HepG2 (cell line): Measurements from ENCODE around the gene CYTH2. TPM values are rescaled to one million over a fixed set of nuclear protein-coding genes. Genes with fewer than 3 reads are reported as not detected.

Experiments
- ATAC-seq: fragments of 200-7000 bp; cut with Tn5 transposase; 3 replicates; pipeline ENCODE4 v1.9.1; 2020; ENCODE audit warnings: mild to moderate bottlenecking, moderate library complexity
- BruUV-seq: library from RNA; stranded (reverse); fragments of 400-500 nt; replicated peaks from 2 replicates; lab custom pipeline; 2021; lab: Mats Ljungman, UMichigan
- CTCF ChIA-PET: fragments of 300-600 bp; formaldehyde crosslinking; extraction: SDS; loops from one replicate; lab custom pipeline; 2021; ENCODE audit warnings: low total read pairs, inconsistent platforms, low intra/inter-chr PET ratio; lab: Yijun Ruan, JAX
- POLR2A ChIA-PET: fragments of 350-600 bp; sonication (Branson Sonifier 250); formaldehyde crosslinking; loops from one replicate; lab custom pipeline; 2020; ENCODE audit warnings: antibody characterized with exemption, inconsistent platforms; lab: Yijun Ruan, JAX
- DNase-seq: peaks from one replicate; pipeline ENCODE4 v3.0.0-alpha.2; 2015; ENCODE audit warnings: low spot score
- FAIRE-seq: peaks from 3 replicates; lab custom pipeline; 2011; peaks lifted over from hg19 to GRCh38; lab: Jason Lieb, UNC
- H2AFZ ChIP-seq: one replicate; pipeline ENCODE4 v1.6.1; 2011; ENCODE audit warnings: low read length, inconsistent platforms
- H3K27ac ChIP-seq: fragments of 300-600 bp; 3 replicates; pipeline ENCODE4 v1.8.0; 2011; ENCODE audit warnings: mixed run types, mild to moderate bottlenecking, mixed read lengths, low read length, inconsistent platforms; ENCODE audit not compliant: insufficient read depth; ENCODE audit errors: extremely low read length
- H3K27me3 ChIP-seq, 2 experiments: fragments of 200-600 bp in 1 of 2; 2 replicates in 1 of 2; 3 replicates in 1 of 2; pipeline versions ENCODE4 v1.6.0 to v1.8.0; 2011; ENCODE audit warnings: low read length in 2 of 2, mild to moderate bottlenecking in 2 of 2, moderate library complexity in 2 of 2, inconsistent platforms in 1 of 2; ENCODE audit not compliant: insufficient read depth in 2 of 2, control insufficient read depth in 1 of 2
- H3K36me3 ChIP-seq, 2 experiments: fragments of 200-600 bp in 1 of 2; replicated peaks in 1 of 2; 2 replicates in 1 of 2; 3 replicates in 1 of 2; pipeline versions ENCODE4 v1.5.1 to v1.8.0; 2011; ENCODE audit warnings: low read length in 2 of 2, inconsistent platforms in 1 of 2; ENCODE audit not compliant: insufficient read depth in 2 of 2, control insufficient read depth in 1 of 2
- H3K4me1 ChIP-seq: 2 replicates; pipeline ENCODE4 v1.5.1; 2012; ENCODE audit warnings: low read length, inconsistent platforms; ENCODE audit not compliant: insufficient read depth
- H3K4me2 ChIP-seq: 2 replicates; pipeline ENCODE4 v1.6.0; 2011; ENCODE audit warnings: low read depth, low read length, inconsistent platforms
- H3K4me3 ChIP-seq, 3 experiments: fragments of 200-600 bp in 1 of 3; sonication (generic), shearing (Covaris generic) in 1 of 3; replicated peaks in 1 of 3; 2 replicates each; pipeline ENCODE4 v1.5.1; 2011 to 2016; ENCODE audit warnings: low read length in 3 of 3, inconsistent platforms in 2 of 3, low read depth in 2 of 3, mild to moderate bottlenecking in 2 of 3, control low read depth in 1 of 3, mixed read lengths in 1 of 3; ENCODE audit not compliant: insufficient read depth in 1 of 3
- H3K79me2 ChIP-seq: one replicate; pipeline ENCODE4 v1.6.1; 2011; ENCODE audit warnings: low read length, inconsistent platforms; ENCODE audit not compliant: insufficient read depth
- H3K9ac ChIP-seq: 2 replicates; pipeline ENCODE4 v1.6.0; 2011; ENCODE audit warnings: mild to moderate bottlenecking, low read depth, low read length, inconsistent platforms; ENCODE audit not compliant: insufficient read depth
- H3K9me3 ChIP-seq: 2 replicates; pipeline ENCODE4 v1.5.1; 2012; ENCODE audit warnings: mild to moderate bottlenecking, low read length
- H4K20me1 ChIP-seq: 2 replicates; pipeline ENCODE4 v1.6.0; 2011; ENCODE audit warnings: inconsistent platforms, mild to moderate bottlenecking, low read length, moderate library complexity; ENCODE audit not compliant: insufficient read depth
- AGO2 ChIP-seq: fragments of 200-400 bp; formaldehyde crosslinking; optimal IDR thresholded peaks from 2 replicates; pipeline ENCODE3; 2017; ENCODE audit warnings: mild to moderate bottlenecking, low read depth, low read length, moderate library complexity
- ESRRA ChIP-seq: sonication (generic); formaldehyde crosslinking; IDR thresholded peaks from 2 replicates; pipeline ENCODE4 v1.5.1; 2020; ENCODE audit warnings: mild to moderate bottlenecking, low read depth, missing genetic modification reagents
- PHF20 ChIP-seq: sonication (generic); formaldehyde crosslinking; IDR thresholded peaks from 2 replicates; pipeline ENCODE4 v1.5.0; 2020; ENCODE audit warnings: mild to moderate bottlenecking, missing genetic modification reagents
- POLR2A ChIP-seq, 2 experiments: IDR thresholded peaks; 2 replicates each; pipeline ENCODE4 v1.6.1; 2011; ENCODE audit warnings: low read depth in 2 of 2, low read length in 2 of 2, mild to moderate bottlenecking in 1 of 2, moderate library complexity in 1 of 2; ENCODE audit not compliant: insufficient read depth in 1 of 2
- POLR2G ChIP-seq: fragments of 200-400 bp; formaldehyde crosslinking; IDR thresholded peaks from 2 replicates; pipeline ENCODE4 v1.6.1; 2018; ENCODE audit warnings: mild to moderate bottlenecking, low read depth, low read length, moderate library complexity
- SNAPC2 ChIP-seq: sonication (generic); formaldehyde crosslinking; IDR thresholded peaks from 2 replicates; pipeline ENCODE4 v1.8.1; 2022; ENCODE audit warnings: mild to moderate bottlenecking, missing genetic modification reagents
- ZNF10 ChIP-seq: sonication (generic); formaldehyde crosslinking; IDR thresholded peaks from 2 replicates; pipeline ENCODE4 v1.4.0; 2020; ENCODE audit warnings: mild to moderate bottlenecking, low read depth, missing genetic modification reagents, borderline replicate concordance
- ZNF460 ChIP-seq: sonication (generic); formaldehyde crosslinking; IDR thresholded peaks from 2 replicates; pipeline ENCODE4 v1.5.1; 2020; ENCODE audit warnings: missing genetic modification reagents, mild to moderate bottlenecking, borderline replicate concordance
- WGBS: methylation state at CpG from one replicate; pipeline ENCODE4 v1.1.6; 2017; ENCODE audit warnings: low lambda C conversion rate; 5-methylcytosine and 5-hydroxymethylcytosine counted together
- in situ Hi-C: cut with HindIII; loops from 2 replicates; pipeline ENCODE4 v1.10.0; 2017; ENCODE audit warnings: low pct_unique_long_range_greater_than_20kb; ENCODE audit not compliant: extremely low pct_ligation_motif_present
- intact Hi-C: fragments of 100-400 bp; cut with micrococcal nuclease; formaldehyde crosslinking; loops from one replicate; pipeline ENCODE4 v1.10.0; 2022; ENCODE audit not compliant: unreplicated experiment
- polyA plus RNA-seq, 8 experiments: library from polyadenylated mRNA; depleted of rRNA in 3 of 8; stranded (reverse) in 7 of 8; unstranded in 1 of 8; fragments of >200 nt; fragmentation: Illumina TruSeq in 4 of 8; extraction: Trizol in 4 of 8; gene quantifications; 2 replicates each; pipeline versions ENCODE4 v1.2.1 to v1.2.3, GENCODE V29; 2011 to 2016; ENCODE audit warnings: low read depth in 4 of 8, missing spikeins in 1 of 8, mixed read lengths in 1 of 8; ENCODE audit not compliant: insufficient read depth in 1 of 8
- total RNA-seq, 5 experiments: library from RNA; depleted of rRNA; stranded (reverse); fragments of >200 nt; fragmentation: Illumina TruSeq; extraction: Trizol; gene quantifications; 2 replicates each; pipeline ENCODE4 v1.2.3, GENCODE V29; 2016; ENCODE audit warnings: low read depth in 1 of 5
- TF ChIP-seq, protein P1 (sequence below): sonication (generic); formaldehyde crosslinking; IDR thresholded peaks from 2 replicates; pipeline ENCODE4 v1.4.0; 2020; ENCODE audit warnings: mild to moderate bottlenecking, missing genetic modification reagents
- TF ChIP-seq, protein P2 (sequence below): sonication (generic); formaldehyde crosslinking; IDR thresholded peaks from 2 replicates; pipeline ENCODE4 v1.4.0; 2020; ENCODE audit warnings: mild to moderate bottlenecking, missing genetic modification reagents

Gene CYTH2
- total and polyA plus RNA-seq, 2 of the 13 experiments (the other 11 are each of a cell fraction or from before 2014, with no cell fraction given): 16.5 to 39.3 TPM

DNA sequence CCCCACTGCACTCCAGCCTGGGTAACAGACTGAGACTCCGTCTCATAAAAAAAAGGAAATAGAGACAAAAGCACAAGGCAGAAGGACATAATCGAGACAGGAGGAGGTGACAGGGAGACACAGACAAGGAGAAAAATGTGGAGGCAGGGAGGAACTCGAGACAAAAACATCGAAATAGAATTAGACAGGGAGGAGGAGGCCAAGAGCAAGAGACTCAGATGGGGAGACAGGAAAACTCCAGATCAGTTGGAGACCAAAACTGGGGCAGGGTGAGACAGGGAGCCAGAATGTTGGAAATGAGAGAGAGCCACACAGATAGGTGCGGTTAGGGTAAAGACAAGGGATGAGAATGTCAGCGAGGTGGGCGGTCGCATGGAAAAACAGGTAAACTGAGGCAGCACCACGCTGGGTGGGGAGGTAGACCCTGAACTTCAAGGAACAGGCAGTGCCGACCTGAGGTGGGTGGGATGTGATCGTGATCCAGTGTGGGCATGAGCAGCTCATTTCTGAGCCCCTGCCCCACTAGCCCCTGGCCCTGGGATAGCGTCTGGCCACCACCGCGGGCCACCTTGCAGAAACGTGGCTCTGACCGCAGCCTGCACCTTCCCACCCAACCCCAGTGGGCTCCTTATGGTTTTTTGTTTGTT lies 15.2 kb downstream of the CYTH2 start:
- Histone ChIP-seq H3K4me2 (no peak overlapping the region), H3K36me3 (no peaks in the 10 kb centered on the region; a peak in 1 of 5 replicates), H3K4me3 (no peak overlapping the region), H3K27me3 (no peaks in the 10 kb centered on the region), H2AFZ (no peak overlapping the region), H3K27ac (no peak overlapping the region), H4K20me1 (no peaks in the 10 kb centered on the region), H3K9ac (no peak overlapping the region), H3K79me2 (no peaks in the 10 kb centered on the region), H3K4me1 (peaks cover 32% of the 10 kb centered on the region), H3K9me3 (no peaks in the 10 kb centered on the region)
- DNase-seq: no peak
- CTCF ChIA-PET: no interaction called here
- in situ Hi-C loops (no loop called here), intact Hi-C loops (no loop called here)
- POLR2A ChIA-PET: no interaction called here
- WGBS: 90% methylated on average over 16 of the region's 16 CpGs
- FAIRE-seq: no peak
- TF ChIP-seq POLR2A (IDR thresholded peaks at IDR 0.05; ENCODE audit: insufficient read depth in 1 of 2, low read depth in 2 of 2, low read length in 2 of 2): peak in 1 of 2 experiments; percentile 35; a peak in 1 of 4 replicates
- no peak for TF ChIP-seq ESRRA
- peak; percentile 52; the same call in 1 of the 2 replicates for TF ChIP-seq POLR2G
- TF ChIP-seq, protein P1, sequence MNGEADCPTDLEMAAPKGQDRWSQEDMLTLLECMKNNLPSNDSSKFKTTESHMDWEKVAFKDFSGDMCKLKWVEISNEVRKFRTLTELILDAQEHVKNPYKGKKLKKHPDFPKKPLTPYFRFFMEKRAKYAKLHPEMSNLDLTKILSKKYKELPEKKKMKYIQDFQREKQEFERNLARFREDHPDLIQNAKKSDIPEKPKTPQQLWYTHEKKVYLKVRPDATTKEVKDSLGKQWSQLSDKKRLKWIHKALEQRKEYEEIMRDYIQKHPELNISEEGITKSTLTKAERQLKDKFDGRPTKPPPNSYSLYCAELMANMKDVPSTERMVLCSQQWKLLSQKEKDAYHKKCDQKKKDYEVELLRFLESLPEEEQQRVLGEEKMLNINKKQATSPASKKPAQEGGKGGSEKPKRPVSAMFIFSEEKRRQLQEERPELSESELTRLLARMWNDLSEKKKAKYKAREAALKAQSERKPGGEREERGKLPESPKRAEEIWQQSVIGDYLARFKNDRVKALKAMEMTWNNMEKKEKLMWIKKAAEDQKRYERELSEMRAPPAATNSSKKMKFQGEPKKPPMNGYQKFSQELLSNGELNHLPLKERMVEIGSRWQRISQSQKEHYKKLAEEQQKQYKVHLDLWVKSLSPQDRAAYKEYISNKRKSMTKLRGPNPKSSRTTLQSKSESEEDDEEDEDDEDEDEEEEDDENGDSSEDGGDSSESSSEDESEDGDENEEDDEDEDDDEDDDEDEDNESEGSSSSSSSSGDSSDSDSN (CRISPR knock-in tag): no peak
- BruUV-seq: no TSS peak
- no peak for ATAC-seq

DNA sequence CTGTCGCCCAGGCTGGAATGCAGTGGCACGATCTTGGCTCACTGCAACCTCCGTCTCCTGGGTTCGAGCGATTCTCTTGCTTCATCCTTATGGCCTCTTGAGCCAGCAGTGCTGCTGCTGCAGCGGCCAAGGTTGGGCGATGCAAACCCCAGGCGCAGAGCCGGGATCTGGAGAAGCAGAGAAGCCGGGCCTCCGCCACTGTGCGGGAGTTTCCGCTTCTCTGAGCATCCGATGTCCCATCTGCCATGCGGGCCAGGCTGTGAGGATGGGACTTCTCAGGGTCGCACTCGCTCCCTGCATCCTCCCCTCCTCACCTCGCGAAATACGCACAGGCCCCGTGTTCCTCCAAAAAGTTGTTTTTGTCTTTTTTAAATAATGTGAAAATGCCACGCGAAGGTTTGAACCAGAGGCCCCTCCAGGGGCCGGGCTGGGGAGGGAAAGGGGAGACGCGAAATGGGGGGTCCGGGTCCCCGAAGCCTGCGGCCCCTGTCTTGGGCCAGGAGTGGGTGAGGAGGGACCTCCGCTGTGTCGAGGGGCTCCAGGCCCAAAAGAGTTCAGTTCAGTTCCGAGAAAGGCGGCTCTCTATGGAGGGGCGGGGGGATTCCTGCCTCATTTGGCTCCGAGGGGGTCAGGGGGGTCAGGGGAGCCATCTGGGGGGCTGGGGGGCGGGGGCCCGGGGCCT lies 15.9 kb downstream of the CYTH2 start:
- Histone ChIP-seq H3K9ac (no peak overlapping the region), H3K4me3 (no peak overlapping the region), H3K4me2 (no peak overlapping the region), H3K4me1 (peaks cover 32% of the 10 kb centered on the region), H4K20me1 (no peaks in the 10 kb centered on the region), H3K79me2 (no peaks in the 10 kb centered on the region), H3K27ac (no peak overlapping the region), H2AFZ (no peak overlapping the region), H3K9me3 (no peaks in the 10 kb centered on the region), H3K36me3 (no peaks in the 10 kb centered on the region), H3K27me3 (no peaks in the 10 kb centered on the region)
- TF ChIP-seq AGO2 (peak; percentile 70), SNAPC2 (no peak), ZNF10 (CRISPR knock-in tag) (no peak), ZNF460 (CRISPR knock-in tag) (no peak), PHF20 (CRISPR knock-in tag) (no peak)
- TF ChIP-seq, protein P2, sequence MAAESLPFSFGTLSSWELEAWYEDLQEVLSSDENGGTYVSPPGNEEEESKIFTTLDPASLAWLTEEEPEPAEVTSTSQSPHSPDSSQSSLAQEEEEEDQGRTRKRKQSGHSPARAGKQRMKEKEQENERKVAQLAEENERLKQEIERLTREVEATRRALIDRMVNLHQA: no peak
- ATAC-seq (no peak), FAIRE-seq (no peak), DNase-seq (no peak)
- POLR2A ChIA-PET: no interaction called here
- WGBS: 90% methylated on average over 37 of the region's 37 CpGs
- no TSS peak for BruUV-seq
- in situ Hi-C loops (no loop called here), intact Hi-C loops (no loop called here)
- CTCF ChIA-PET: no interaction called here
